ENCODE measurements around the gene BNIP2. TPM values are rescaled to one million over a fixed set of nuclear protein-coding genes. Genes with fewer than 3 reads are reported as not detected.

The BNIP2 gene
- total RNA-seq, 2 experiments from 2014 or later: 65.3 to 108 TPM

DNA sequence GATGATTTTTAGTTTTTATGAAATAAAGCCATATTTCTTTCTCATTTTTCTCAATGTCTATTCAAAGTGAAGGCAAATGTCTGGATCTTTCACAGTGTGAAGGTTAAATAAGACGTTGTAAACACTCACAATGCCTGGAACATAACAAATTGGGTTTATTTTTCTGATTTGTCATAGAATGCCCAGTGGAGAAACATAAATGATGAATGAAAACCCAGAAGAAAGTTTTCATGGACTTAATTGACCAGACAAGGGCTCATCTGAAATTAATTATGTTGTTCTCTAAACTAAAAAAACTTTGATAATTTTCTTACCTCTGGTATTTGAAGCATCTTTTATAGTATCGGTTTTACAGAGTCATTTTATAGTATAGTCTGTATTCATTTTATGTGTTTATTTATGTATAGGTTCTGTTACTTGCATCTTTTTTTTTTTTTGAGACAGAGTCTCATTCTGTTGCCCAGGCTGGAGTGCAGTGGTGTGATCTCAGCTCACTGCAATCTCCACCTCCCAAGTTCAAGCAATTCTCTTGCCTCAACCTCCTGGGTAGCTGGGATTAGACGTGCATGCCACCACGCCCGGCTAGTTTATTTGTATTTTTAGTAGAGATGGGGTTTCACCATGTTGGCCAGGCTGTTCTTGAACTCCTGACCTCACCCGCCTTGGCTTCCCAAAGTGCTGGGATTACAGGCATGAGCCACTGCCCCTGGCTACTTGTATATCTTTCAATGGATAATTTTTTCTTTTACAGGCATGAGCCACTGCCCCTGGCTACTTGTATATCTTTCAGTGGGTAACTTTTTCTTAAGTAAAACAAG lies 15.1 kb upstream of the BNIP2 start:
- DNase-seq (ENCODE audit: low spot score): no peak
- no TSS peak for BruUV-seq (replicated peaks)
- H3K4me1 ChIP-seq (ENCODE audit: insufficient read depth, low read length, poor library complexity, severe bottlenecking): no peaks in the 10 kb centered on the region
- no peak overlapping the region for H3K4me3 ChIP-seq (ENCODE audit: low read depth, low read length, poor library complexity, severe bottlenecking)
- no peaks in the 10 kb centered on the region for H3K79me2 ChIP-seq (ENCODE audit: insufficient read depth, low read depth, low read length)
- no peaks in the 10 kb centered on the region for H3K9me2 ChIP-seq (ENCODE audit: insufficient read depth, low read length)
- no peaks in the 10 kb centered on the region for H4K20me1 ChIP-seq (ENCODE audit: insufficient read depth, low read length)
- no peaks in the 10 kb centered on the region for H3K36me3 ChIP-seq (ENCODE audit: insufficient read depth, low read length)
- CTCF ChIA-PET (ENCODE audit: unreplicated experiment): interaction anchor here (0.6 kb wide), 1 partner anchor 497 kb away, joined by 3 read pairs; no protein-coding TSS in a partner anchor
- TF ChIP-seq EZH2phosphoT487 (IDR thresholded peaks at IDR 0.05; ENCODE audit: borderline replicate concordance, low read depth, low read length): no peak
- TF ChIP-seq, protein P1, sequence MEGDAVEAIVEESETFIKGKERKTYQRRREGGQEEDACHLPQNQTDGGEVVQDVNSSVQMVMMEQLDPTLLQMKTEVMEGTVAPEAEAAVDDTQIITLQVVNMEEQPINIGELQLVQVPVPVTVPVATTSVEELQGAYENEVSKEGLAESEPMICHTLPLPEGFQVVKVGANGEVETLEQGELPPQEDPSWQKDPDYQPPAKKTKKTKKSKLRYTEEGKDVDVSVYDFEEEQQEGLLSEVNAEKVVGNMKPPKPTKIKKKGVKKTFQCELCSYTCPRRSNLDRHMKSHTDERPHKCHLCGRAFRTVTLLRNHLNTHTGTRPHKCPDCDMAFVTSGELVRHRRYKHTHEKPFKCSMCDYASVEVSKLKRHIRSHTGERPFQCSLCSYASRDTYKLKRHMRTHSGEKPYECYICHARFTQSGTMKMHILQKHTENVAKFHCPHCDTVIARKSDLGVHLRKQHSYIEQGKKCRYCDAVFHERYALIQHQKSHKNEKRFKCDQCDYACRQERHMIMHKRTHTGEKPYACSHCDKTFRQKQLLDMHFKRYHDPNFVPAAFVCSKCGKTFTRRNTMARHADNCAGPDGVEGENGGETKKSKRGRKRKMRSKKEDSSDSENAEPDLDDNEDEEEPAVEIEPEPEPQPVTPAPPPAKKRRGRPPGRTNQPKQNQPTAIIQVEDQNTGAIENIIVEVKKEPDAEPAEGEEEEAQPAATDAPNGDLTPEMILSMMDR (conservative IDR thresholded peaks at IDR 0.05; ENCODE audit: low read length): no peak
- intact Hi-C loops (cut with micrococcal nuclease; ENCODE audit: unreplicated experiment): no loop called here
- no peak overlapping the region for H2AFZ ChIP-seq (ENCODE audit: low read length)
- H3K4me2 ChIP-seq (ENCODE audit: low read length): no peak overlapping the region
- H3K27ac ChIP-seq (ENCODE audit: low read depth, low read length, poor library complexity, severe bottlenecking): no peak overlapping the region
- POLR2A ChIA-PET: interaction anchor here (0.5 kb wide), 1 partner anchor 11 kb away, joined by 3 read pairs; no protein-coding TSS in a partner anchor
- H3K9me3 ChIP-seq (ENCODE audit: low read length): no peaks in the 10 kb centered on the region; the same call in 1 of the 2 replicates

DNA sequence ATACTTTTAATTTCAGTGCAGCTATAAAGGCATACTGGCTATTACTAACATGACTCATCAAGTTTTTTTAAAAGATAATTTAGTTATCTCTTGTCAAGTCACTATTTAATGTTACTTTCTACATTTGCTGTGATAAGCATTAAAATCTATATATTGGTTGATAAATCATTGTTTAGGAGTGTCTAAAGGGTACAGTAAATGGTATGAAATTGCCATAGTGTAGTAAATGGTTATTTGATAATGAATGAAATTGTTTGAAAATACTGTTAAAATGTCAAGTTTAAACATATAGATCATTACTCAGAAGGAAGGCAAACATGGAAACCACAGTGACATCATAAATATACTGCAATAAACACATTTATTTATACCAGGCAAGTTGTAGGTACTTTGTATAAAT lies 13.2 kb upstream of the BNIP2 start:
- intact Hi-C loops (cut with micrococcal nuclease; ENCODE audit: unreplicated experiment): no loop called here
- no peak for TF ChIP-seq EZH2phosphoT487 (IDR thresholded peaks at IDR 0.05; ENCODE audit: borderline replicate concordance, low read depth, low read length)
- TF ChIP-seq, protein P1 (conservative IDR thresholded peaks at IDR 0.05; ENCODE audit: low read length): no peak
- no TSS peak for BruUV-seq (replicated peaks)
- H3K36me3 ChIP-seq (ENCODE audit: insufficient read depth, low read length): no peaks in the 10 kb centered on the region
- no peaks in the 10 kb centered on the region for H3K79me2 ChIP-seq (ENCODE audit: insufficient read depth, low read depth, low read length)
- no peaks in the 10 kb centered on the region for H3K9me2 ChIP-seq (ENCODE audit: insufficient read depth, low read length)
- ChIA-PET POLR2A (no interaction called here), CTCF (ENCODE audit: unreplicated experiment) (no interaction called here)
- H4K20me1 ChIP-seq (ENCODE audit: insufficient read depth, low read length): no peaks in the 10 kb centered on the region
- no peak overlapping the region for H3K4me3 ChIP-seq (ENCODE audit: low read depth, low read length, poor library complexity, severe bottlenecking)
- no peak for DNase-seq (ENCODE audit: low spot score)
- H3K9me3 ChIP-seq (ENCODE audit: low read length): no peaks in the 10 kb centered on the region; the same call in 1 of the 2 replicates
- no peak overlapping the region for H3K27ac ChIP-seq (ENCODE audit: low read depth, low read length, poor library complexity, severe bottlenecking)
- H2AFZ ChIP-seq (ENCODE audit: low read length): no peak overlapping the region
- no peak overlapping the region for H3K4me2 ChIP-seq (ENCODE audit: low read length)
- no peaks in the 10 kb centered on the region for H3K4me1 ChIP-seq (ENCODE audit: insufficient read depth, low read length, poor library complexity, severe bottlenecking)

DNA sequence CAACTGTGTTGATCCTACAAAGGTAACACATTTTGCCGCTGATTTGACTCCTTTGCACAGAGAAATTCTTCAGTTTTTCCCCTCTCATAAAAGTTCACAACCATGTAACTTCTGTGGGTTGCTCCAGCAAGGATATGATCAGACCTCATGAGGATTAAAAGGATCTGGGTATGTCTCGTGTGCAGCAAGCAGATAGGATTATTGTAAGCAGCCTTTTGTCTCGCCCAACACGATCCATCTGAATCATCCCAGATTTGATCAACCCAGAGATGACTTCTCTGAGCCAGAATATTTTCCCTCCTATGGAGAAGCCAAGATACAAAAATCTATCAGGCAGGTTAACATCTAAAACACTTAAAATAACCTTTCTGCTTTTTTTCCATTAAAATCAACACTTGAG lies 12.8 kb upstream of the BNIP2 start:
- H3K9me2 ChIP-seq (ENCODE audit: insufficient read depth, low read length): no peaks in the 10 kb centered on the region

More for the DNA sequence above, 12.8 kb upstream of the BNIP2 start:
- Histone ChIP-seq H3K4me1 (ENCODE audit: insufficient read depth, low read length, poor library complexity, severe bottlenecking) (no peaks in the 10 kb centered on the region), H3K36me3 (ENCODE audit: insufficient read depth, low read length) (no peaks in the 10 kb centered on the region), H3K27ac (ENCODE audit: low read depth, low read length, poor library complexity, severe bottlenecking) (no peak overlapping the region), H2AFZ (ENCODE audit: low read length) (no peak overlapping the region), H3K4me3 (ENCODE audit: low read depth, low read length, poor library complexity, severe bottlenecking) (no peak overlapping the region), H3K9me3 (ENCODE audit: low read length) (no peaks in the 10 kb centered on the region), H3K4me2 (ENCODE audit: low read length) (no peak overlapping the region), H3K79me2 (ENCODE audit: insufficient read depth, low read depth, low read length) (no peaks in the 10 kb centered on the region), H4K20me1 (ENCODE audit: insufficient read depth, low read length) (no peaks in the 10 kb centered on the region)
- intact Hi-C loops (cut with micrococcal nuclease; ENCODE audit: unreplicated experiment): no loop called here
- BruUV-seq (replicated peaks): no TSS peak
- POLR2A ChIA-PET: no interaction called here
- TF ChIP-seq, protein P1 (conservative IDR thresholded peaks at IDR 0.05; ENCODE audit: low read length): no peak
- TF ChIP-seq EZH2phosphoT487 (IDR thresholded peaks at IDR 0.05; ENCODE audit: borderline replicate concordance, low read depth, low read length): no peak
- DNase-seq (ENCODE audit: low spot score): no peak
- CTCF ChIA-PET (ENCODE audit: unreplicated experiment): no interaction called here
